Measurements from ENCODE around the gene CAMKV. TPM values are rescaled to one million over a fixed set of nuclear protein-coding genes. Genes with fewer than 3 reads are reported as not detected.

The CAMKV gene
- total and polyA plus RNA-seq, 10 of the 15 experiments (the other 5 are each of a cell fraction or from before 2014, with no cell fraction given), result 0.06 to 0.20 TPM; not detected in 8

DNA sequence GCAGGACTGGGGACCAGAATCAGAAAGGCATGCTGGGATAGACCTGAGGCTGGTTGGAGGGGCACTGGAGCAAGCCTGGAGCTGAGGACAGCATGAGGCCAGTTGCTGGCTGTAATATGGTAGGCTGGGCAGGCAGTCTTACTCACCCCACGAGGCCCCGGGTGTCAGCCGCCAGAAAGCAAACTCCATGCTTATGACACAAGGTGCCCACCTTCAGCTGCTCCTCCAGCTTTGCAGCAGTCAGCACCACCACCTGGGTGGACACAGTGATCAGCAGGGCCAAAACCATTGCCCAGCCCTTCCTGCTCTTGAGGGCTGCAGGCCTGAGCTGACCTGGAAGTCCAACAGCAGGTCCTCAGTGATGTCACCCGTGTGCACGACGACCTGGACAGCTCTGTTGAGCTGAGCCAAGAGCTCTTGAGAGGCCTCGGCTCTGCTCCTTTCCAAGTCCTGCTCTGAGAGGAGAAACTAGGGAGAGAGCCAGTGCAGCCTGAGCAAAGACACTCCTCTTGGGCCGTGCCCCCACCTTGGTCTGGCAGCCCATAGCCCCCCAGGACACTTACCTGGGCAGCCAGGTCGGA is 56.7 kb downstream of the CAMKV start:
- peak overlapping the region; percentile 99 for H3K4me2 ChIP-seq (ENCODE audit: control insufficient read depth, insufficient read depth)
- POLR2A ChIA-PET, result interaction anchor here (0.5 to 2.0 kb wide), 10 partner anchors 8 to 1148 kb away, joined by 3 to 17 read pairs (median 4); partner anchors contain the start of genes INKA1 and TRAIP
- no peaks in the 10 kb centered on the region for H3K9me3 ChIP-seq (replicated peaks; ENCODE audit: control insufficient read depth, insufficient read depth, low read length)
- H4K20me1 ChIP-seq (ENCODE audit: control insufficient read depth, insufficient read depth), result no peaks in the 10 kb centered on the region
- peaks cover 4 to 5% of the 10 kb centered on the region in 2 experiments; a peak in 3 of 4 replicates for H3K36me3 ChIP-seq (ENCODE audit: control insufficient read depth in 2 of 2, insufficient read depth in 2 of 2, low read length in 1 of 2)
- H3K27me3 ChIP-seq (replicated peaks in 1 of 2; ENCODE audit: control insufficient read depth in 2 of 2, insufficient read depth in 2 of 2, low read length in 1 of 2), result no peaks in the 10 kb centered on the region
- FAIRE-seq (no peak), DNase-seq (ENCODE audit: low read depth, low spot score) (no peak), ATAC-seq (peak; percentile 27)
- no TSS peak for BruUV-seq (replicated peaks)
- TF ChIP-seq ASH2L (IDR thresholded peaks at IDR 0.05; ENCODE audit: borderline replicate concordance, low read depth), result no peak
- TF ChIP-seq GATAD2B (conservative IDR thresholded peaks at IDR 0.05; ENCODE audit: low read depth), result 0 out of 2 replicates have a peak, but pooled peaks have one; percentile 15
- no peak for TF ChIP-seq GABPA (IDR thresholded peaks at IDR 0.05; ENCODE audit: low read depth)
- no peak for TF ChIP-seq HDAC2 (IDR thresholded peaks at IDR 0.05)
- TF ChIP-seq, protein P1, sequence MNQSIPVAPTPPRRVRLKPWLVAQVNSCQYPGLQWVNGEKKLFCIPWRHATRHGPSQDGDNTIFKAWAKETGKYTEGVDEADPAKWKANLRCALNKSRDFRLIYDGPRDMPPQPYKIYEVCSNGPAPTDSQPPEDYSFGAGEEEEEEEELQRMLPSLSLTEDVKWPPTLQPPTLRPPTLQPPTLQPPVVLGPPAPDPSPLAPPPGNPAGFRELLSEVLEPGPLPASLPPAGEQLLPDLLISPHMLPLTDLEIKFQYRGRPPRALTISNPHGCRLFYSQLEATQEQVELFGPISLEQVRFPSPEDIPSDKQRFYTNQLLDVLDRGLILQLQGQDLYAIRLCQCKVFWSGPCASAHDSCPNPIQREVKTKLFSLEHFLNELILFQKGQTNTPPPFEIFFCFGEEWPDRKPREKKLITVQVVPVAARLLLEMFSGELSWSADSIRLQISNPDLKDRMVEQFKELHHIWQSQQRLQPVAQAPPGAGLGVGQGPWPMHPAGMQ (IDR thresholded peaks at IDR 0.05; ENCODE audit: borderline replicate concordance), result no peak
- TF ChIP-seq, protein P2, sequence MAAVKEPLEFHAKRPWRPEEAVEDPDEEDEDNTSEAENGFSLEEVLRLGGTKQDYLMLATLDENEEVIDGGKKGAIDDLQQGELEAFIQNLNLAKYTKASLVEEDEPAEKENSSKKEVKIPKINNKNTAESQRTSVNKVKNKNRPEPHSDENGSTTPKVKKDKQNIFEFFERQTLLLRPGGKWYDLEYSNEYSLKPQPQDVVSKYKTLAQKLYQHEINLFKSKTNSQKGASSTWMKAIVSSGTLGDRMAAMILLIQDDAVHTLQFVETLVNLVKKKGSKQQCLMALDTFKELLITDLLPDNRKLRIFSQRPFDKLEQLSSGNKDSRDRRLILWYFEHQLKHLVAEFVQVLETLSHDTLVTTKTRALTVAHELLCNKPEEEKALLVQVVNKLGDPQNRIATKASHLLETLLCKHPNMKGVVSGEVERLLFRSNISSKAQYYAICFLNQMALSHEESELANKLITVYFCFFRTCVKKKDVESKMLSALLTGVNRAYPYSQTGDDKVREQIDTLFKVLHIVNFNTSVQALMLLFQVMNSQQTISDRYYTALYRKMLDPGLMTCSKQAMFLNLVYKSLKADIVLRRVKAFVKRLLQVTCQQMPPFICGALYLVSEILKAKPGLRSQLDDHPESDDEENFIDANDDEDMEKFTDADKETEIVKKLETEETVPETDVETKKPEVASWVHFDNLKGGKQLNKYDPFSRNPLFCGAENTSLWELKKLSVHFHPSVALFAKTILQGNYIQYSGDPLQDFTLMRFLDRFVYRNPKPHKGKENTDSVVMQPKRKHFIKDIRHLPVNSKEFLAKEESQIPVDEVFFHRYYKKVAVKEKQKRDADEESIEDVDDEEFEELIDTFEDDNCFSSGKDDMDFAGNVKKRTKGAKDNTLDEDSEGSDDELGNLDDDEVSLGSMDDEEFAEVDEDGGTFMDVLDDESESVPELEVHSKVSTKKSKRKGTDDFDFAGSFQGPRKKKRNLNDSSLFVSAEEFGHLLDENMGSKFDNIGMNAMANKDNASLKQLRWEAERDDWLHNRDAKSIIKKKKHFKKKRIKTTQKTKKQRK (IDR thresholded peaks at IDR 0.05; ENCODE audit: low read depth, low read length), result no peak
- TF ChIP-seq KLF5 (IDR thresholded peaks at IDR 0.05; ENCODE audit: partially characterized antibody), result no peak
- no peak for TF ChIP-seq SIN3A (IDR thresholded peaks at IDR 0.05; ENCODE audit: low read depth, low read length)
- TF ChIP-seq, protein P3, sequence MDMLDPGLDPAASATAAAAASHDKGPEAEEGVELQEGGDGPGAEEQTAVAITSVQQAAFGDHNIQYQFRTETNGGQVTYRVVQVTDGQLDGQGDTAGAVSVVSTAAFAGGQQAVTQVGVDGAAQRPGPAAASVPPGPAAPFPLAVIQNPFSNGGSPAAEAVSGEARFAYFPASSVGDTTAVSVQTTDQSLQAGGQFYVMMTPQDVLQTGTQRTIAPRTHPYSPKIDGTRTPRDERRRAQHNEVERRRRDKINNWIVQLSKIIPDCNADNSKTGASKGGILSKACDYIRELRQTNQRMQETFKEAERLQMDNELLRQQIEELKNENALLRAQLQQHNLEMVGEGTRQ (IDR thresholded peaks at IDR 0.05; ENCODE audit: borderline replicate concordance, low read depth, low read length), result no peak
- peaks cover 16% of the 10 kb centered on the region for H3K4me1 ChIP-seq (ENCODE audit: control insufficient read depth, insufficient read depth, low read length)
- intact Hi-C loops (cut with micrococcal nuclease; ENCODE audit: unreplicated experiment) (no loop called here), in situ Hi-C loops (cut with MboI) (no loop called here)
- CTCF ChIA-PET, result interaction anchor here (0.6 to 10.4 kb wide), 7 partner anchors 8 to 477 kb away, joined by 3 to 99 read pairs (median 4); partner anchors contain the start of gene INKA1
- H2AFZ ChIP-seq (ENCODE audit: control insufficient read depth, low read depth, low read length), result no peak overlapping the region; the same call in 1 of the 2 replicates
- peaks cover 22% of the 10 kb centered on the region for H3K79me2 ChIP-seq (ENCODE audit: control insufficient read depth, insufficient read depth, low read length)
- SMC1A ChIA-PET (ENCODE audit: uncharacterized antibody, unreplicated experiment), result interaction anchor here (0.7 to 3.6 kb wide), 5 partner anchors 8 to 127 kb away, joined by 3 to 23 read pairs (median 23); partner anchors contain the start of genes INKA1 and RBM6
- peak overlapping the region; percentile 94 for H3K9ac ChIP-seq (ENCODE audit: control insufficient read depth, insufficient read depth, low read length)
- peak overlapping the region; percentile 79 for H3K4me3 ChIP-seq
- peak overlapping the region; percentile 94 for H3K27ac ChIP-seq (ENCODE audit: control insufficient read depth, insufficient read depth)
- WGBS (ENCODE audit: insufficient coverage, insufficient replicate concordance, low lambda C conversion rate, missing lambda C conversion rate), result 24% methylated on average over 9 of the region's 9 CpGs
- RAD21 ChIA-PET (ENCODE audit: unreplicated experiment), result interaction anchor here (1.1 to 4.4 kb wide), 6 partner anchors 9 to 273 kb away, joined by 3 to 71 read pairs (median 4); partner anchors contain the start of genes INKA1, IP6K1 and MON1A

Data from GM12878 (cell line).